GM12878 (cell line): Measurements from ENCODE around the gene NHEJ1. TPM values are rescaled to one million over a fixed set of nuclear protein-coding genes. Genes with fewer than 3 reads are reported as not detected.

Experiments used
- BMI1 ChIP-seq: fragments of 450-650 bp; IDR thresholded peaks from 2 replicates; pipeline ENCODE4 v1.6.1; 2016; ENCODE audit warnings: mild to moderate bottlenecking, moderate library complexity, borderline replicate concordance
- CBX3 ChIP-seq: fragments of 200-600 bp; sonication (generic); IDR thresholded peaks from 2 replicates; pipeline ENCODE4 v1.6.1; 2016; ENCODE audit warnings: low read depth, borderline replicate concordance
- CHD1 ChIP-seq: IDR thresholded peaks from 2 replicates; pipeline ENCODE4 v1.6.1; 2012; ENCODE audit warnings: low read depth, low read length, improper control_type of control experiment
- CREB1 ChIP-seq: IDR thresholded peaks from 2 replicates; pipeline ENCODE4 v1.6.1; 2012; ENCODE audit warnings: low read depth, mild to moderate bottlenecking, inconsistent platforms
- NRF1 ChIP-seq: conservative IDR thresholded peaks from 2 replicates; pipeline ENCODE4 v1.6.1; 2011; ENCODE audit warnings: mild to moderate bottlenecking, low read depth, low read length, improper control_type of control experiment
- PML ChIP-seq: IDR thresholded peaks from 2 replicates; pipeline ENCODE4 v1.6.1; 2012; ENCODE audit warnings: low read length, inconsistent platforms
- POLR2AphosphoS5 ChIP-seq: IDR thresholded peaks from 2 replicates; pipeline ENCODE4 v1.6.1; 2011; ENCODE audit warnings: mild to moderate bottlenecking, low read length, inconsistent platforms
- RUNX3 ChIP-seq: IDR thresholded peaks from 2 replicates; pipeline ENCODE4 v1.6.1; 2012; ENCODE audit warnings: low read length, inconsistent platforms
- SMAD5 ChIP-seq: IDR thresholded peaks from 2 replicates; pipeline ENCODE4 v1.6.1; 2016; ENCODE audit warnings: antibody characterized with exemption, low read depth
- SMARCA5 ChIP-seq: fragments of 450-650 bp; IDR thresholded peaks from 2 replicates; pipeline ENCODE4 v1.6.1; 2017; ENCODE audit warnings: mild to moderate bottlenecking
- SREBF1 ChIP-seq: IDR thresholded peaks from 2 replicates; pipeline ENCODE4 v1.6.1; 2012; ENCODE audit warnings: mild to moderate bottlenecking, low read length
- SREBF2 ChIP-seq: IDR thresholded peaks from 2 replicates; pipeline ENCODE4 v1.6.1; 2012; ENCODE audit warnings: mild to moderate bottlenecking, low read length
- TBL1XR1 ChIP-seq: IDR thresholded peaks from 2 replicates; pipeline ENCODE4 v1.6.1; 2012; ENCODE audit warnings: low read depth, low read length, improper control_type of control experiment
- TCF12 ChIP-seq: IDR thresholded peaks from 2 replicates; pipeline ENCODE4 v1.6.1; 2011; ENCODE audit warnings: low read depth, mild to moderate bottlenecking, low read length
- TCF7 ChIP-seq: IDR thresholded peaks from 2 replicates; pipeline ENCODE4 v1.6.1; 2014; ENCODE audit warnings: antibody characterized with exemption, borderline replicate concordance
- polyA plus RNA-seq, 11 experiments: library from polyadenylated mRNA; depleted of rRNA in 4 of 11; unstranded in 6 of 11; stranded (reverse) in 5 of 11; fragments of >200 nt; fragmentation: Nextera tagmentation in 4 of 11; fragmentation: Illumina TruSeq in 1 of 11; extraction: Ambion mirVana in 4 of 11; extraction: Trizol in 1 of 11; gene quantifications; 1 replicate in 1 of 11; 2 replicates in 10 of 11; pipeline versions ENCODE4 v1.2.1 to v1.2.3, GENCODE V29; 2011 to 2016; ENCODE audit warnings: inconsistent platforms in 2 of 11, missing spikeins in 2 of 11, low read depth in 1 of 11
- total RNA-seq, 4 experiments: library from RNA; depleted of rRNA in 3 of 4; stranded (reverse); fragments of >200 nt in 3 of 4; fragmentation: Illumina TruSeq in 1 of 4; extraction: Trizol in 1 of 4; gene quantifications; 2 replicates each; pipeline versions ENCODE4 v1.2.1 to v1.2.3, GENCODE V29; 2013 to 2021
- TF ChIP-seq, protein P1 (sequence below): fragments of 450-650 bp; IDR thresholded peaks from 2 replicates; pipeline ENCODE4 v1.6.1; 2017; ENCODE audit warnings: mild to moderate bottlenecking, moderate library complexity
- TF ChIP-seq, protein P2 (sequence below): fragments of 150-350 bp; IDR thresholded peaks from 2 replicates; pipeline ENCODE4 v1.6.1; 2014; ENCODE audit warnings: mild to moderate bottlenecking, low read depth, low read length

NHEJ1 gene
- total and polyA plus RNA-seq, 10 of the 15 experiments (the other 5 are each of a cell fraction or from before 2014, with no cell fraction given): 11.8 to 20.2 (median 17.0) TPM

DNA sequence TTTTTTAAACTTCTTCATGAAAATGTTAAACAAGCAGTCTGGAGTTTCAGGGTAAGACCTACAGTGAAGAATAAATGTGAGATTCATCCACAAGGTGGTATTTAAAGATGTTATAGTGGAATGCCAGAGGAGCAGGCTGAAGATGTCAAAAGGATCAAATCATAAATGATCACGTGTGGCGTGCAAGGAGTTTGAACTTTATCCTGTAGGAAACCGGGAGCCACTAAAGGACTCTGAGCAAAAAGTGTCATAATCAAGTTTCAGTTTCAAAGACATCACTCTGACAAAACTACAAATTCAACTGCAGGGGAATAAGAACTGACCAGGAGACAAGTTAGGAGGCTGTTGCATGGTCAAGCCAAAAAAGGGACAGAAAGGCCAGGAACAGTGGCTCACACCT is 19.9 kb downstream of the NHEJ1 start (continued):
- TF ChIP-seq, protein P1, sequence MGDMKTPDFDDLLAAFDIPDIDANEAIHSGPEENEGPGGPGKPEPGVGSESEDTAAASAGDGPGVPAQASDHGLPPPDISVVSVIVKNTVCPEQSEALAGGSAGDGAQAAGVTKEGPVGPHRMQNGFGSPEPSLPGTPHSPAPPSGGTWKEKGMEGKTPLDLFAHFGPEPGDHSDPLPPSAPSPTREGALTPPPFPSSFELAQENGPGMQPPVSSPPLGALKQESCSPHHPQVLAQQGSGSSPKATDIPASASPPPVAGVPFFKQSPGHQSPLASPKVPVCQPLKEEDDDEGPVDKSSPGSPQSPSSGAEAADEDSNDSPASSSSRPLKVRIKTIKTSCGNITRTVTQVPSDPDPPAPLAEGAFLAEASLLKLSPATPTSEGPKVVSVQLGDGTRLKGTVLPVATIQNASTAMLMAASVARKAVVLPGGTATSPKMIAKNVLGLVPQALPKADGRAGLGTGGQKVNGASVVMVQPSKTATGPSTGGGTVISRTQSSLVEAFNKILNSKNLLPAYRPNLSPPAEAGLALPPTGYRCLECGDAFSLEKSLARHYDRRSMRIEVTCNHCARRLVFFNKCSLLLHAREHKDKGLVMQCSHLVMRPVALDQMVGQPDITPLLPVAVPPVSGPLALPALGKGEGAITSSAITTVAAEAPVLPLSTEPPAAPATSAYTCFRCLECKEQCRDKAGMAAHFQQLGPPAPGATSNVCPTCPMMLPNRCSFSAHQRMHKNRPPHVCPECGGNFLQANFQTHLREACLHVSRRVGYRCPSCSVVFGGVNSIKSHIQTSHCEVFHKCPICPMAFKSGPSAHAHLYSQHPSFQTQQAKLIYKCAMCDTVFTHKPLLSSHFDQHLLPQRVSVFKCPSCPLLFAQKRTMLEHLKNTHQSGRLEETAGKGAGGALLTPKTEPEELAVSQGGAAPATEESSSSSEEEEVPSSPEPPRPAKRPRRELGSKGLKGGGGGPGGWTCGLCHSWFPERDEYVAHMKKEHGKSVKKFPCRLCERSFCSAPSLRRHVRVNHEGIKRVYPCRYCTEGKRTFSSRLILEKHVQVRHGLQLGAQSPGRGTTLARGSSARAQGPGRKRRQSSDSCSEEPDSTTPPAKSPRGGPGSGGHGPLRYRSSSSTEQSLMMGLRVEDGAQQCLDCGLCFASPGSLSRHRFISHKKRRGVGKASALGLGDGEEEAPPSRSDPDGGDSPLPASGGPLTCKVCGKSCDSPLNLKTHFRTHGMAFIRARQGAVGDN: no peak
- TF ChIP-seq SREBF1 (no peak), RUNX3 (no peak), CREB1 (no peak), NRF1 (no peak), SREBF2 (no peak), SMARCA5 (no peak), TCF7 (no peak), PML (no peak), BMI1 (no peak), SMAD5 (no peak), CHD1 (no peak), CBX3 (no peak), TBL1XR1 (no peak), POLR2AphosphoS5 (no peak), TCF12 (no peak)
- TF ChIP-seq, protein P2, sequence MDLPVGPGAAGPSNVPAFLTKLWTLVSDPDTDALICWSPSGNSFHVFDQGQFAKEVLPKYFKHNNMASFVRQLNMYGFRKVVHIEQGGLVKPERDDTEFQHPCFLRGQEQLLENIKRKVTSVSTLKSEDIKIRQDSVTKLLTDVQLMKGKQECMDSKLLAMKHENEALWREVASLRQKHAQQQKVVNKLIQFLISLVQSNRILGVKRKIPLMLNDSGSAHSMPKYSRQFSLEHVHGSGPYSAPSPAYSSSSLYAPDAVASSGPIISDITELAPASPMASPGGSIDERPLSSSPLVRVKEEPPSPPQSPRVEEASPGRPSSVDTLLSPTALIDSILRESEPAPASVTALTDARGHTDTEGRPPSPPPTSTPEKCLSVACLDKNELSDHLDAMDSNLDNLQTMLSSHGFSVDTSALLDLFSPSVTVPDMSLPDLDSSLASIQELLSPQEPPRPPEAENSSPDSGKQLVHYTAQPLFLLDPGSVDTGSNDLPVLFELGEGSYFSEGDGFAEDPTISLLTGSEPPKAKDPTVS: no peak
- TF ChIP-seq, all 136 proteins: peak for 0
